IMR-90 (cell line): ENCODE results near the gene PTPRN2. TPM values are rescaled to one million over a fixed set of nuclear protein-coding genes. Genes with fewer than 3 reads are reported as not detected.

Experiments
- ATAC-seq: fragments of 200-7000 bp; cut with Tn5 transposase; 2 replicates; pipeline ENCODE4 v1.9.1; 2020; ENCODE audit warnings: low read depth, mild to moderate bottlenecking, moderate library complexity
- BruUV-seq: library from RNA; stranded (reverse); fragments of 400-500 nt; replicated peaks from 2 replicates; lab custom pipeline; 2021; lab: Mats Ljungman, UMichigan
- CTCF ChIA-PET: fragments of 300-600 bp; formaldehyde crosslinking; extraction: SDS; loops from one replicate; lab custom pipeline; 2021; ENCODE audit warnings: antibody characterized with exemption; lab: Yijun Ruan, JAX
- POLR2A ChIA-PET: fragments of 300-600 bp; sonication (Branson Sonifier 250); formaldehyde crosslinking; loops from one replicate; lab custom pipeline; 2022; ENCODE audit warnings: antibody characterized with exemption; ENCODE audit not compliant: unreplicated experiment; lab: Charles Lee
- DNase-seq: peaks from one replicate; pipeline ENCODE4 v3.0.0; 2013
- H2AFZ ChIP-seq: replicated peaks from 2 replicates; pipeline ENCODE3; 2013; ENCODE audit warnings: low read length, mild to moderate bottlenecking; ENCODE audit not compliant: poor library complexity
- H2AK5ac ChIP-seq: 2 replicates; pipeline ENCODE4 v1.6.1; 2013; ENCODE audit warnings: low read depth, low read length, inconsistent platforms
- H2AK9ac ChIP-seq: replicated peaks from 2 replicates; pipeline ENCODE3; 2013; ENCODE audit warnings: mild to moderate bottlenecking, low read depth, low read length, moderate library complexity; ENCODE audit not compliant: poor library complexity
- H2BK120ac ChIP-seq: 2 replicates; pipeline ENCODE4 v1.6.1; 2013; ENCODE audit warnings: low read depth, low read length, inconsistent platforms
- H2BK15ac ChIP-seq: 3 replicates; pipeline ENCODE4 v1.6.1; 2013; ENCODE audit warnings: low read depth, low read length, inconsistent platforms
- H2BK20ac ChIP-seq: 2 replicates; pipeline ENCODE4 v1.6.1; 2013; ENCODE audit warnings: low read depth, mild to moderate bottlenecking, inconsistent platforms, low read length, moderate library complexity
- H2BK5ac ChIP-seq: 2 replicates; pipeline ENCODE4 v1.6.1; 2013; ENCODE audit warnings: mild to moderate bottlenecking, low read depth, low read length, inconsistent platforms; ENCODE audit not compliant: poor library complexity, severe bottlenecking
- H3K14ac ChIP-seq: replicated peaks from 2 replicates; pipeline ENCODE4 v1.6.1; 2013; ENCODE audit warnings: low read depth, low read length, inconsistent platforms
- H3K18ac ChIP-seq: 2 replicates; pipeline ENCODE4 v1.6.1; 2013; ENCODE audit warnings: low read depth, low read length, control low read depth
- H3K23ac ChIP-seq: 2 replicates; pipeline ENCODE4 v1.6.1; 2013; ENCODE audit warnings: low read depth, low read length, inconsistent platforms
- H3K27ac ChIP-seq: 2 replicates; pipeline ENCODE4 v1.5.1; 2013; ENCODE audit warnings: mild to moderate bottlenecking, control low read depth, low read length; ENCODE audit not compliant: insufficient read depth
- H3K27me3 ChIP-seq: 2 replicates; pipeline ENCODE4 v1.6.1; 2013; ENCODE audit warnings: low read length; ENCODE audit not compliant: control insufficient read depth, insufficient read depth
- H3K36me3 ChIP-seq: 2 replicates; pipeline ENCODE4 v1.6.1; 2013; ENCODE audit warnings: low read length, mixed read lengths; ENCODE audit not compliant: control insufficient read depth, insufficient read depth
- H3K4ac ChIP-seq: 2 replicates; pipeline ENCODE4 v1.6.1; 2013; ENCODE audit warnings: low read depth, low read length, inconsistent platforms
- H3K4me1 ChIP-seq: 2 replicates; pipeline ENCODE4 v1.6.1; 2013; ENCODE audit warnings: low read length, mixed read lengths; ENCODE audit not compliant: control insufficient read depth, insufficient read depth
- H3K4me2 ChIP-seq: 2 replicates; pipeline ENCODE4 v1.6.1; 2013; ENCODE audit warnings: low read depth, mild to moderate bottlenecking, control low read depth, low read length, moderate library complexity
- H3K4me3 ChIP-seq: 2 replicates; pipeline ENCODE4 v1.5.1; 2013; ENCODE audit warnings: low read depth, mild to moderate bottlenecking, control low read depth, low read length, moderate library complexity; ENCODE audit not compliant: insufficient read depth
- H3K56ac ChIP-seq: 2 replicates; pipeline ENCODE4 v1.6.1; 2013; ENCODE audit warnings: low read length, inconsistent platforms; ENCODE audit not compliant: insufficient read depth; ENCODE audit errors: extremely low read depth
- H3K79me1 ChIP-seq, 2 experiments: 2 replicates each; pipeline ENCODE4 v1.6.1; 2013; ENCODE audit warnings: low read length in 2 of 2, inconsistent platforms in 1 of 2, low read depth in 1 of 2
- H3K9ac ChIP-seq: 2 replicates; pipeline ENCODE4 v1.6.1; 2013; ENCODE audit warnings: low read depth, low read length, control low read depth
- H3K9me1 ChIP-seq: 2 replicates; pipeline ENCODE4 v1.6.1; 2013; ENCODE audit warnings: low read length, inconsistent platforms; ENCODE audit not compliant: insufficient read depth
- H3K9me3 ChIP-seq: 2 replicates; pipeline ENCODE4 v1.6.1; 2013; ENCODE audit warnings: low read length; ENCODE audit not compliant: control insufficient read depth, insufficient read depth
- H4K20me1 ChIP-seq: 2 replicates; pipeline ENCODE4 v1.6.1; 2013; ENCODE audit warnings: low read length, inconsistent platforms; ENCODE audit not compliant: insufficient read depth
- H4K5ac ChIP-seq: 2 replicates; pipeline ENCODE4 v1.6.1; 2013; ENCODE audit warnings: mild to moderate bottlenecking, low read depth, low read length, control low read depth
- H4K8ac ChIP-seq, 2 experiments: 2 replicates each; pipeline ENCODE4 v1.6.1; 2013; ENCODE audit warnings: low read depth in 2 of 2, low read length in 2 of 2, control low read depth in 1 of 2, inconsistent platforms in 1 of 2
- H4K91ac ChIP-seq: 2 replicates; pipeline ENCODE4 v1.6.1; 2013; ENCODE audit warnings: low read depth, low read length, inconsistent platforms; ENCODE audit not compliant: insufficient read depth
- BHLHE40 ChIP-seq: fragments of 150-350 bp; IDR thresholded peaks from 2 replicates; pipeline ENCODE4 v1.6.1; 2016; ENCODE audit warnings: mild to moderate bottlenecking, low read depth, low read length
- CEBPB ChIP-seq: IDR thresholded peaks from 2 replicates; pipeline ENCODE4 v1.6.1; 2012; ENCODE audit warnings: low read depth, low read length, improper control_type of control experiment
- CHD1 ChIP-seq: IDR thresholded peaks from 2 replicates; pipeline ENCODE4 v1.6.1; 2012; ENCODE audit warnings: low read depth, low read length, improper control_type of control experiment
- FOS ChIP-seq: fragments of 150-350 bp; IDR thresholded peaks from 2 replicates; pipeline ENCODE4 v1.6.1; 2016; ENCODE audit warnings: low read depth, low read length
- MAFK ChIP-seq: IDR thresholded peaks from 2 replicates; pipeline ENCODE4 v1.6.1; 2012; ENCODE audit warnings: low read depth, low read length, improper control_type of control experiment
- MAZ ChIP-seq: IDR thresholded peaks from 2 replicates; pipeline ENCODE4 v1.6.1; 2012; ENCODE audit warnings: low read depth, mild to moderate bottlenecking, low read length, improper control_type of control experiment, moderate library complexity, borderline replicate concordance
- MXI1 ChIP-seq: IDR thresholded peaks from 2 replicates; pipeline ENCODE4 v1.6.1; 2012; ENCODE audit warnings: low read depth, mild to moderate bottlenecking, low read length, moderate library complexity, borderline replicate concordance
- NFE2L2 ChIP-seq: fragments of 150-350 bp; IDR thresholded peaks from 2 replicates; pipeline ENCODE4 v1.6.1; 2016; ENCODE audit warnings: low read depth, mild to moderate bottlenecking, low read length
- POLR2A ChIP-seq: IDR thresholded peaks from 2 replicates; pipeline ENCODE4 v1.6.1; 2012; ENCODE audit warnings: mild to moderate bottlenecking, low read depth, low read length
- RAD21 ChIP-seq: IDR thresholded peaks from 2 replicates; pipeline ENCODE4 v1.6.1; 2012; ENCODE audit warnings: low read length, improper control_type of control experiment
- RCOR1 ChIP-seq: IDR thresholded peaks from 2 replicates; pipeline ENCODE4 v1.6.1; 2012; ENCODE audit warnings: mild to moderate bottlenecking, low read length, improper control_type of control experiment; ENCODE audit not compliant: insufficient replicate concordance
- RFX5 ChIP-seq: IDR thresholded peaks from 2 replicates; pipeline ENCODE4 v1.8.0; 2012; ENCODE audit warnings: low read depth, mild to moderate bottlenecking, low read length, moderate library complexity
- SMC3 ChIP-seq: fragments of 150-350 bp; IDR thresholded peaks from 2 replicates; pipeline ENCODE4 v1.6.1; 2016; ENCODE audit warnings: low read depth, mild to moderate bottlenecking, antibody characterized with exemption, low read length, moderate library complexity
- WGBS, 2 experiments: methylation state at CpG; one replicate each; pipeline versions ENCODE4 v1.1.5 to v1.1.7; 2013; ENCODE audit warnings: missing lambda C conversion rate in 2 of 2; ENCODE audit not compliant: insufficient read length in 1 of 2; ENCODE audit errors: extremely low coverage in 2 of 2; 5-methylcytosine and 5-hydroxymethylcytosine counted together
- dilution Hi-C: fragments of 300-500 bp; cut with HindIII; formaldehyde crosslinking; loops from one replicate; pipeline ENCODE4 v1.14.3; 2018; ENCODE audit warnings: low sequenced_read_pairs; ENCODE audit not compliant: unreplicated experiment
- in situ Hi-C: fragments of 300-500 bp; cut with MboI; formaldehyde crosslinking; loops from 3 replicates; pipeline ENCODE4 v1.14.3; 2019; ENCODE audit warnings: low sequenced_read_pairs, inconsistent platforms, mixed read lengths
- intact Hi-C: fragments of 100-400 bp; cut with micrococcal nuclease; formaldehyde crosslinking; loops from 2 replicates; pipeline ENCODE4 v1.10.0; 2022
- polyA plus RNA-seq, 3 experiments: library from polyadenylated mRNA; depleted of rRNA; stranded (reverse); fragments of >200 nt; gene quantifications; 2 replicates each; pipeline ENCODE4 v1.2.3, GENCODE V29; 2012; ENCODE audit warnings: low replicate concordance in 1 of 3
- total RNA-seq: library from RNA; depleted of rRNA; stranded (reverse); fragments of >200 nt; gene quantifications from 2 replicates; pipeline ENCODE4 v1.2.3, GENCODE V29; 2012
- TF ChIP-seq, protein P1 (sequence below): conservative IDR thresholded peaks from 2 replicates; pipeline ENCODE4 v1.5.1; 2012; ENCODE audit warnings: mild to moderate bottlenecking, low read depth, low read length, improper control_type of control experiment
- TF ChIP-seq, protein P2 (sequence below): fragments of 150-350 bp; IDR thresholded peaks from 2 replicates; pipeline ENCODE4 v1.6.1; 2017; ENCODE audit warnings: mild to moderate bottlenecking, antibody characterized with exemption, low read length, low read depth
- TF ChIP-seq, protein P3 (sequence below): fragments of 150-350 bp; IDR thresholded peaks from 2 replicates; pipeline ENCODE4 v1.6.1; 2016; ENCODE audit warnings: low read depth, mild to moderate bottlenecking, low read length, moderate library complexity, borderline replicate concordance

Gene PTPRN2
- total and polyA plus RNA-seq, 2 of the 4 experiments (the other 2 are of a cell fraction): 0.03 TPM; not detected in 1

DNA sequence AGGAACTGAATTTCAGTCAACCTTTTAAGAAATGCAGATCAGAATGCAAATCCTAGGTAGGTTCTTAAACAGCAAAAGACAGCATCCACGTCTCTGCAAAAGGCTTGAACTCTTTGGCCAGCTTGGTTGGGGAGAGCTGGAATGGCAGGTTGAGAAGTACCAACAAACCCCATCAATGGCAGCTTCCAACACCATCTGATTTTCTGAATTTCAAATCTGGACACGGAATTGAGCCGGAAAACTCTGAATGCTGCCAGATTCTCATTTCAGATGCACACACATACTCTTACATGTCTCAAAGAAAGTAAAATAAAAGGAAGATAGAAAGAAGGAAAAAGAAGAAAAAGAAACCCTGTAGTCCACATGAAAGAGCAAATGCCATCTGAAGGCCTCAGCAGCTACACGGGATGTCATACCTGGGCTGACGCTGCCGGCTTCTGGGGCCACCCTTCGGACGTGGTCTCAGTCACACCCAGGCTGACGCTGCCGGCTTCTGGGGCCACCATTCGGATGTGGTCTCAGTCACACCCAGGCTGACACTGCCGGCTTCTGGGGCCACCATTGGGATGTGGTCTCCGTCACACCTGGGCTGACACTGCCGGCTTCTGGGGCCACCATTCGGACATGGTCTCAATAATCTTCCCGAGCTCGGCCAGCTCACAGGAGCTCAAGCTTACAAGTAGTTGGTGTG lies 165.3 kb downstream of the PTPRN2 start:
- CTCF ChIA-PET: no interaction called here
- DNase-seq (no peak), ATAC-seq (no peak)
- Histone ChIP-seq H2BK5ac (no peak overlapping the region), H2AFZ (no peak overlapping the region), H3K4me2 (no peak overlapping the region), H2BK15ac (no peak overlapping the region), H2AK5ac (no peak overlapping the region), H3K27me3 (no peaks in the 10 kb centered on the region), H3K4me1 (no peaks in the 10 kb centered on the region), H3K9me3 (peaks cover 37% of the 10 kb centered on the region), H3K4ac (no peak overlapping the region), H3K27ac (no peak overlapping the region), H4K5ac (no peak overlapping the region), H3K23ac (no peak overlapping the region), H3K36me3 (no peaks in the 10 kb centered on the region), H2AK9ac (no peak overlapping the region), H2BK20ac (no peak overlapping the region), H4K20me1 (no peaks in the 10 kb centered on the region), H3K18ac (no peak overlapping the region), H3K14ac (no peak overlapping the region), H4K91ac (no peak overlapping the region), H3K79me1 (no peaks in the 10 kb centered on the region), H3K4me3 (no peak overlapping the region), H3K9ac (no peak overlapping the region), H3K9me1 (no peaks in the 10 kb centered on the region), H3K56ac (no peak overlapping the region), H2BK120ac (no peak overlapping the region), H4K8ac (no peak overlapping the region)
- in situ Hi-C loops (no loop called here), dilution Hi-C loops (no loop called here), intact Hi-C loops (no loop called here)
- 77% methylated on average over 3 of the region's 17 CpGs; no CpG with 5 or more reads in 1 of the 2 experiments for WGBS, 2 experiments
- no peak for TF ChIP-seq POLR2A
- TF ChIP-seq NFE2L2: no peak
- no peak for TF ChIP-seq CHD1
- TF ChIP-seq MAZ: no peak
- no peak for TF ChIP-seq BHLHE40
- TF ChIP-seq MAFK: no peak
- TF ChIP-seq MXI1: no peak
- TF ChIP-seq SMC3: no peak
- no peak for TF ChIP-seq RFX5
- TF ChIP-seq, protein P1, sequence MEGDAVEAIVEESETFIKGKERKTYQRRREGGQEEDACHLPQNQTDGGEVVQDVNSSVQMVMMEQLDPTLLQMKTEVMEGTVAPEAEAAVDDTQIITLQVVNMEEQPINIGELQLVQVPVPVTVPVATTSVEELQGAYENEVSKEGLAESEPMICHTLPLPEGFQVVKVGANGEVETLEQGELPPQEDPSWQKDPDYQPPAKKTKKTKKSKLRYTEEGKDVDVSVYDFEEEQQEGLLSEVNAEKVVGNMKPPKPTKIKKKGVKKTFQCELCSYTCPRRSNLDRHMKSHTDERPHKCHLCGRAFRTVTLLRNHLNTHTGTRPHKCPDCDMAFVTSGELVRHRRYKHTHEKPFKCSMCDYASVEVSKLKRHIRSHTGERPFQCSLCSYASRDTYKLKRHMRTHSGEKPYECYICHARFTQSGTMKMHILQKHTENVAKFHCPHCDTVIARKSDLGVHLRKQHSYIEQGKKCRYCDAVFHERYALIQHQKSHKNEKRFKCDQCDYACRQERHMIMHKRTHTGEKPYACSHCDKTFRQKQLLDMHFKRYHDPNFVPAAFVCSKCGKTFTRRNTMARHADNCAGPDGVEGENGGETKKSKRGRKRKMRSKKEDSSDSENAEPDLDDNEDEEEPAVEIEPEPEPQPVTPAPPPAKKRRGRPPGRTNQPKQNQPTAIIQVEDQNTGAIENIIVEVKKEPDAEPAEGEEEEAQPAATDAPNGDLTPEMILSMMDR: no peak
- no peak for TF ChIP-seq FOS
- TF ChIP-seq, protein P2, sequence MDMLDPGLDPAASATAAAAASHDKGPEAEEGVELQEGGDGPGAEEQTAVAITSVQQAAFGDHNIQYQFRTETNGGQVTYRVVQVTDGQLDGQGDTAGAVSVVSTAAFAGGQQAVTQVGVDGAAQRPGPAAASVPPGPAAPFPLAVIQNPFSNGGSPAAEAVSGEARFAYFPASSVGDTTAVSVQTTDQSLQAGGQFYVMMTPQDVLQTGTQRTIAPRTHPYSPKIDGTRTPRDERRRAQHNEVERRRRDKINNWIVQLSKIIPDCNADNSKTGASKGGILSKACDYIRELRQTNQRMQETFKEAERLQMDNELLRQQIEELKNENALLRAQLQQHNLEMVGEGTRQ: no peak
- no peak for TF ChIP-seq RAD21
- no peak for TF ChIP-seq RCOR1
- TF ChIP-seq, protein P3, sequence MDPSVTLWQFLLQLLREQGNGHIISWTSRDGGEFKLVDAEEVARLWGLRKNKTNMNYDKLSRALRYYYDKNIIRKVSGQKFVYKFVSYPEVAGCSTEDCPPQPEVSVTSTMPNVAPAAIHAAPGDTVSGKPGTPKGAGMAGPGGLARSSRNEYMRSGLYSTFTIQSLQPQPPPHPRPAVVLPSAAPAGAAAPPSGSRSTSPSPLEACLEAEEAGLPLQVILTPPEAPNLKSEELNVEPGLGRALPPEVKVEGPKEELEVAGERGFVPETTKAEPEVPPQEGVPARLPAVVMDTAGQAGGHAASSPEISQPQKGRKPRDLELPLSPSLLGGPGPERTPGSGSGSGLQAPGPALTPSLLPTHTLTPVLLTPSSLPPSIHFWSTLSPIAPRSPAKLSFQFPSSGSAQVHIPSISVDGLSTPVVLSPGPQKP: no peak
- no peak for TF ChIP-seq CEBPB
- no TSS peak for BruUV-seq
- POLR2A ChIA-PET: no interaction called here
